Peyer's patch (tissue), 4 donors: ENCODE data around the gene UBE2E3. TPM values are rescaled to one million over a fixed set of nuclear protein-coding genes. Genes with fewer than 3 reads are reported as not detected.
A peak's percentile ranks its signal among the peaks of the same experiment; 100 is the strongest.
"Not testable (repeated sequence)": the region's sequence is repeated elsewhere in the genome, so short reads cannot be mapped to it uniquely, and the experiment has no call there.

ENCODE experiments used
- DNase-seq, 3 donors: peaks; one replicate each; pipeline ENCODE4 v3.0.0-alpha.2; 2017 to 2019
- H3K27ac ChIP-seq, 4 donors: fragments of 200-600 bp; sonication (generic); one replicate each; pipeline ENCODE4 v1.5.1; 2016 to 2019
- H3K27me3 ChIP-seq, 2 donors: fragments of 200-600 bp; sonication (generic); one replicate each; pipeline ENCODE4 v1.5.1; 2019
- H3K36me3 ChIP-seq, 3 donors: fragments of 200-600 bp; sonication (generic); one replicate each; pipeline ENCODE4 v1.5.1; 2016 to 2019
- H3K4me1 ChIP-seq, 4 donors: fragments of 200-600 bp; sonication (generic); one replicate each; pipeline ENCODE4 v1.5.1; 2016 to 2019
- H3K4me3 ChIP-seq, 4 donors: fragments of 200-600 bp; sonication (generic); 1 replicate in 3 of 4; 2 replicates in 1 of 4; pipeline ENCODE4 v1.5.1; 2016 to 2019; ENCODE audit warnings: mild to moderate bottlenecking in 1 of 4
- H3K9me3 ChIP-seq, 4 donors: fragments of 200-600 bp; sonication (generic); one replicate each; pipeline ENCODE4 v1.5.1; 2016 to 2019; ENCODE audit warnings: mild to moderate bottlenecking in 1 of 4
- POLR2A ChIP-seq, 2 donors: fragments of 450-650 bp; IDR thresholded peaks; one replicate each; pipeline ENCODE4 v1.5.1; 2017; ENCODE audit warnings: antibody characterized with exemption in 2 of 2, mild to moderate bottlenecking in 2 of 2, moderate library complexity in 2 of 2
- total RNA-seq, 4 donors: library from RNA; depleted of rRNA; stranded (reverse); fragments of >200 nt; gene quantifications; one replicate each; pipeline ENCODE4 v1.1.0, GENCODE V29; 2016
- TF ChIP-seq, protein P1 (sequence below), 6 experiments: fragments of 450-650 bp in 4 of 6; fragments of 200-600 bp in 2 of 6; sonication (generic) in 1 of 6; IDR thresholded peaks; one replicate each; pipeline ENCODE4 v1.5.1; 2017 to 2019; ENCODE audit warnings: antibody characterized with exemption in 6 of 6, mild to moderate bottlenecking in 3 of 6, moderate library complexity in 1 of 6

UBE2E3 gene
- 10 to 100 TPM; 52.3 to 96.6 (median 72.8) TPM for total RNA-seq

DNA sequence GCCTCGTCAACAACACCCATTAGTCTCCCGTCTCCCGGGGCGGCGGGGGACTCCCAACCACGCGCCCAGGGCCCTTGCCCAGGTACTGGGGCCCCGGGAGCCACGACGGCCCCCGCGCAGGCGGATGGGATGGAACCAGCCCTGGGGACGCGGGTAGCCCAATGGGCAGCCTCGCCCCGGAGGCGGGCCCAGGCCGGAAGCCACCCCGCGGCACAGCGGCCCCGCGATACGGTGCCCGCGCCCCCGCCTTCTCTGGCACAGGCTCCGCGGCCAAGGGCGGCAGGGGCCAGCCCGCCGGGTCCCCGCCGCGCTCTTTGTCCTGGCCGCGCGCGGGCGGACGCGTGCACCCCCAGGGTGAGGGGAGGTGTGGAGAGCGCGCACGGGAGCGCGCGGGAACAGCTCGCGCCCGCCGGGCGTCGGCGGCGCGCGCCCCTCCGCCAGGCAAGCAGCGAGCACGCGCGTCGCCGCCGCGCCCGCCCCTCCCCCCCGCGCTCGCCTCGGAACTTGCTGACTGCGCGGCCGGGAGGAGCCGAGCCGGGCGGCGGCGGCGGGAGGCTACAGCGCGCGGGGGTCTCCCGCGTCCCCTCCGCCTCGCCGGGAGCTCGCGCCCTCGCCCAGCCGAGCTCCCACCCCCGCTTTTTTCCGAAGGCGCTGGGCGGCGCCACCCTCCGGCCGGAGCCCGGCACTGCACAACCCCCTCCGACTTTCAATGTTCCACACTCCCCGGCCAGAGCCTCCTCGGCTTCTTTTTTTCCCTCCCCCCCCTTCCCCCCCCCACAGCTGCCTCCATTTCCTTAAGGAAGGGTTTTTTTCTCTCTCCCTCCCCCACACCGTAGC is at the start of gene UBE2E3:
Gene UBE2E3, plus strand, starts transcription at position 500 of the 837 bp plus-strand sequence. CDS start 1,438 bp downstream, outside the sequence.
- peak; percentile 32 to 59 for TF ChIP-seq POLR2A (IDR thresholded peaks at IDR 0.05)
- TF ChIP-seq, protein P1, sequence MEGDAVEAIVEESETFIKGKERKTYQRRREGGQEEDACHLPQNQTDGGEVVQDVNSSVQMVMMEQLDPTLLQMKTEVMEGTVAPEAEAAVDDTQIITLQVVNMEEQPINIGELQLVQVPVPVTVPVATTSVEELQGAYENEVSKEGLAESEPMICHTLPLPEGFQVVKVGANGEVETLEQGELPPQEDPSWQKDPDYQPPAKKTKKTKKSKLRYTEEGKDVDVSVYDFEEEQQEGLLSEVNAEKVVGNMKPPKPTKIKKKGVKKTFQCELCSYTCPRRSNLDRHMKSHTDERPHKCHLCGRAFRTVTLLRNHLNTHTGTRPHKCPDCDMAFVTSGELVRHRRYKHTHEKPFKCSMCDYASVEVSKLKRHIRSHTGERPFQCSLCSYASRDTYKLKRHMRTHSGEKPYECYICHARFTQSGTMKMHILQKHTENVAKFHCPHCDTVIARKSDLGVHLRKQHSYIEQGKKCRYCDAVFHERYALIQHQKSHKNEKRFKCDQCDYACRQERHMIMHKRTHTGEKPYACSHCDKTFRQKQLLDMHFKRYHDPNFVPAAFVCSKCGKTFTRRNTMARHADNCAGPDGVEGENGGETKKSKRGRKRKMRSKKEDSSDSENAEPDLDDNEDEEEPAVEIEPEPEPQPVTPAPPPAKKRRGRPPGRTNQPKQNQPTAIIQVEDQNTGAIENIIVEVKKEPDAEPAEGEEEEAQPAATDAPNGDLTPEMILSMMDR (IDR thresholded peaks at IDR 0.05) = peak; percentile 65 to 87 (median 78)
- peaks cover 0 to 30% (median 2%) of the 10 kb centered on the region in 4 donors for H3K4me1 ChIP-seq
- no peaks in the 10 kb centered on the region for H3K36me3 ChIP-seq
- peak within 1 kb of the TSS; percentile 77 to 91 (median 87) for H3K27ac ChIP-seq
- no peaks in the 10 kb centered on the region for H3K9me3 ChIP-seq
- H3K4me3 ChIP-seq = peak within 1 kb of the TSS; percentile 66 to 82 (median 76)
- peak; percentile 66 to 89 (median 88) for DNase-seq
- H3K27me3 ChIP-seq = no peaks in the 10 kb centered on the region

DNA sequence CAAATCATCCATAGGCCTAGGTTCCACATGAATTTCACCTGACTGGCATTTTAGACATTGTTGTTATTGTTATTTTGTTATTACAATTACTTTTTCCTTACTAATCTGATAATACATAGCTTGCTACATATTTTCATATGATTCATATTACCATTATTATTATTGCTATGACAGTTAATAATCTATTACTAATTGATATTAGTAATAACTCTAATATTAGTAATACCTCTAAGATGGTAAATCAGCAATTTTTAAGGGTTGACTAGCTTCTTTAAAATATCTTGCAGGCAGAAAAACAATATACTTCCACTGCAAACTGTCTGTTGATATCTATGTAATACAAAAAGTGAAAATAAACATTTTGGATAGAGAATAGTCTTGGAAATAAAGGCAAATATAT is 48.6 kb upstream of the UBE2E3 start:
- TF ChIP-seq, protein P1 (IDR thresholded peaks at IDR 0.05) = no peak
- TF ChIP-seq POLR2A (IDR thresholded peaks at IDR 0.05) = no peak
- DNase-seq = no peak

DNA sequence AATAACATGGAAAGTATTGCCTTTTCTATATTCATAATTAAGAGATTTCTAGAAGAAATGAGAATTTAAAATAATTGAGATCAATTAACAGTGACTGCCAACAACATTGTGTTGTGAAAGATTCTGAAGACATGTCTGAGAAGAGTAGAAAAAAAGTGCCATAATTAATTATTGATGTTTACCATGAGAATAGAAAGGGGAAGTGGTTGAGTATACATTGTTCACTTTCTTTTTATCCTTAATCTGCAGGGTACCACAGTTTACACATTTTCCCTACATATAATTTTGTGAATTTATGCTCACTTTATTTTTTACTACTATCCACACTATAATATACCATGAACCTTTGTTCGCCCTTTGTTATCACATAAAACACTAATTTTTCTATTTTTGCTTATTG is 47.1 kb upstream of the UBE2E3 start:
- Histone ChIP-seq H3K36me3 (no peaks in the 10 kb centered on the region), H3K27ac (no peak overlapping the region), H3K9me3 (no peaks in the 10 kb centered on the region), H3K4me1 (no peaks in the 10 kb centered on the region), H3K4me3 (no peak overlapping the region), H3K27me3 (no peaks in the 10 kb centered on the region)
- no peak for DNase-seq
- TF ChIP-seq, protein P1 (IDR thresholded peaks at IDR 0.05) = no peak
- TF ChIP-seq POLR2A (IDR thresholded peaks at IDR 0.05) = no peak

More for the DNA sequence above, 48.6 kb upstream of the UBE2E3 start:
- H3K4me1 ChIP-seq = no peaks in the 10 kb centered on the region
- H3K36me3 ChIP-seq = no peaks in the 10 kb centered on the region
- H3K27ac ChIP-seq = no peak overlapping the region
- H3K27me3 ChIP-seq = no peaks in the 10 kb centered on the region
- H3K4me3 ChIP-seq = no peak overlapping the region
- H3K9me3 ChIP-seq = no peaks in the 10 kb centered on the region

DNA sequence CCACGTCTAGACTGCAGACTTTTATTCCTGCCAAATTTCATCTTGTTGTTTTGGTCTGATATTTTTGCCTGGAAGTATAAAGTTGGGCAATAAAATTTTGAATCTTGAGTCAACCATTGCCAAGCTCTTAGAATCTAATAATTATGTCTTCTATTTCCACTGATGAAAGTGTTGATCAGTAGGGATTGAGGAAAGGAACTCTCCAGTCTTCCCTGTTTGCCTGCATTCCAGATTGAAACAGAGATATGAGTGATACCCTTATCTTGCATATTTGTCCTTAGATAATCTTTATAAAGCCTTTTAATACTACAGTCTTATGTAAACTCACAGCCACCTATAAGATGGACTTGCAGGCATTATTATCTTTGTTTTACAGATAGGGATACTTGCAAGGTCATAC is 45.5 kb upstream of the UBE2E3 start:
- no peak overlapping the region for H3K27ac ChIP-seq
- no peak for DNase-seq
- H3K4me3 ChIP-seq = no peak overlapping the region
- H3K36me3 ChIP-seq = no peaks in the 10 kb centered on the region
- no peaks in the 10 kb centered on the region for H3K9me3 ChIP-seq
- no peak for TF ChIP-seq POLR2A (IDR thresholded peaks at IDR 0.05)
- TF ChIP-seq, protein P1 (IDR thresholded peaks at IDR 0.05) = no peak
- no peaks in the 10 kb centered on the region for H3K4me1 ChIP-seq
- no peaks in the 10 kb centered on the region for H3K27me3 ChIP-seq

- not testable (repeated sequence) for H3K4me1 ChIP-seq, H3K27ac ChIP-seq, H3K27me3 ChIP-seq, H3K36me3 ChIP-seq, H3K4me3 ChIP-seq, DNase-seq, H3K9me3 ChIP-seq
These were observed 42.9 kb upstream of the UBE2E3 start for GRCh38 chr2:180937480-180937879.

DNA sequence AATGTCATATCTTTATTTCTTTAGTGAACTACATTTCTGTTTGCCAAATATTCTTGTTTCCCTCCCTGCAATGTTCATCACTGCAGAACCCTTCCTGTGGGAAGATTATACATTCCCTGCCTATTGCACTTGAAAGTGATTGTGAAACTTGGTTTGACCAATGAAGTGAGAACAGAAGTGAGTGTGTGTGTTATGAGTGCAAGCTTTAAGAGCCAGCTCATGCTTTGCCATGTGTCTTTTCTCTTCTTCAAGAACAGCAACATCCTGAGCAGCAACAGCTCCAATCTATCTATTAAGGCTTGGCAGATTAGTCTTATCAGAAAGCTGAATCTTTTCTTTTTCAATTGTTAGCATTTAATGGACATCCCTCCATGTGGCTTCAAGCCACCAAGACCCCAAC is 42.0 kb upstream of the UBE2E3 start:
- TF ChIP-seq, protein P1 (IDR thresholded peaks at IDR 0.05) = no peak
- no peak for TF ChIP-seq POLR2A (IDR thresholded peaks at IDR 0.05)
- H3K36me3 ChIP-seq = no peaks in the 10 kb centered on the region
- no peak overlapping the region for H3K4me3 ChIP-seq
- H3K27ac ChIP-seq = no peak overlapping the region
- H3K27me3 ChIP-seq = no peaks in the 10 kb centered on the region
- no peak for DNase-seq
- H3K4me1 ChIP-seq = no peaks in the 10 kb centered on the region
- no peaks in the 10 kb centered on the region for H3K9me3 ChIP-seq
